Panc1 (cell line): ENCODE results near the gene SNX9. TPM values are rescaled to one million over a fixed set of nuclear protein-coding genes. Genes with fewer than 3 reads are reported as not detected.
A peak's percentile ranks its signal among the peaks of the same experiment; 100 is the strongest.
"Not testable (repeated sequence)": the region's sequence is repeated elsewhere in the genome, so short reads cannot be mapped to it uniquely, and the experiment has no call there.

Source experiments
- ATAC-seq: fragments of 200-7000 bp; cut with Tn5 transposase; 2 replicates; pipeline ENCODE4 v1.9.1; 2020; ENCODE audit warnings: mild to moderate bottlenecking, moderate library complexity
- BruUV-seq: library from RNA; stranded (reverse); fragments of 400-500 nt; replicated peaks from 2 replicates; lab custom pipeline; 2021; lab: Mats Ljungman, UMichigan
- CTCF ChIA-PET: fragments of 300-600 bp; sonication (Branson Sonifier 250); formaldehyde crosslinking; loops from one replicate; lab custom pipeline; 2022; ENCODE audit warnings: antibody characterized with exemption; lab: Charles Lee
- POLR2A ChIA-PET: fragments of 300-600 bp; sonication (Branson Sonifier 250); formaldehyde crosslinking; loops from one replicate; lab custom pipeline; 2022; ENCODE audit warnings: antibody characterized with exemption; lab: Charles Lee
- DNase-seq: peaks from one replicate; pipeline ENCODE4 v3.0.0-alpha.2; 2010; ENCODE audit warnings: low read depth, low spot score
- H3K27ac ChIP-seq: 2 replicates; pipeline ENCODE4 v1.5.1; 2011; ENCODE audit warnings: mild to moderate bottlenecking, low read length, inconsistent platforms
- H3K27me3 ChIP-seq: fragments of 200-500 bp; sonication (Bioruptor generic); 2 replicates; pipeline ENCODE4 v1.6.0; 2014; ENCODE audit warnings: low read length, inconsistent platforms; ENCODE audit not compliant: control insufficient read depth, insufficient read depth
- H3K36me3 ChIP-seq: fragments of 200-500 bp; sonication (Bioruptor generic); 2 replicates; pipeline ENCODE4 v1.5.1; 2014; ENCODE audit warnings: inconsistent platforms, mild to moderate bottlenecking, low read length, moderate library complexity; ENCODE audit not compliant: control insufficient read depth, insufficient read depth
- H3K4me1 ChIP-seq: 2 replicates; pipeline ENCODE4 v1.5.1; 2011; ENCODE audit warnings: inconsistent platforms, mild to moderate bottlenecking, low read length, moderate library complexity; ENCODE audit not compliant: control insufficient read depth, insufficient read depth
- H3K4me3 ChIP-seq, 2 experiments: 2 replicates each; pipeline ENCODE4 v1.5.1; 2011 to 2012; ENCODE audit warnings: low read depth in 2 of 2, low read length in 2 of 2, mild to moderate bottlenecking in 2 of 2, inconsistent platforms in 1 of 2, moderate library complexity in 1 of 2
- H3K9me3 ChIP-seq: fragments of 200-500 bp; sonication (Bioruptor generic); 2 replicates; pipeline ENCODE4 v1.5.1; 2014; ENCODE audit warnings: low read depth, mild to moderate bottlenecking, inconsistent platforms, low read length, moderate library complexity; ENCODE audit not compliant: control insufficient read depth, insufficient read depth
- CTCF ChIP-seq: fragments of 450-650 bp; IDR thresholded peaks from 2 replicates; pipeline ENCODE4 v1.5.1; 2017; ENCODE audit warnings: mild to moderate bottlenecking
- POLR2AphosphoS5 ChIP-seq: IDR thresholded peaks from 2 replicates; pipeline ENCODE4 v1.6.1; 2012; ENCODE audit warnings: mild to moderate bottlenecking, low read depth, low read length, moderate library complexity
- REST ChIP-seq, 2 experiments: IDR thresholded peaks; 2 replicates each; pipeline ENCODE4 v1.6.1; 2011 to 2012; ENCODE audit warnings: low read depth in 2 of 2, control low read depth in 1 of 2, low read length in 1 of 2, mild to moderate bottlenecking in 1 of 2, moderate library complexity in 1 of 2; ENCODE audit not compliant: insufficient read depth in 1 of 2
- SIN3A ChIP-seq: IDR thresholded peaks from 2 replicates; pipeline ENCODE4 v1.6.1; 2012; ENCODE audit warnings: low read depth, mild to moderate bottlenecking, low read length, moderate library complexity, borderline replicate concordance; ENCODE audit not compliant: insufficient read depth
- TCF7L2 ChIP-seq: IDR thresholded peaks from 2 replicates; pipeline ENCODE4 v1.6.1; 2011; ENCODE audit warnings: mild to moderate bottlenecking, low read depth, low read length, inconsistent platforms
- in situ Hi-C: cut with HindIII; loops from 2 replicates; pipeline ENCODE4 v1.10.0; 2016; ENCODE audit warnings: low sequenced_read_pairs, low pct_unique_long_range_greater_than_20kb
- intact Hi-C: fragments of 100-400 bp; cut with micrococcal nuclease; formaldehyde crosslinking; loops from one replicate; pipeline ENCODE4 v1.10.0; 2022; ENCODE audit not compliant: unreplicated experiment
- total RNA-seq: library from RNA; stranded (reverse); gene quantifications from one replicate; pipeline ENCODE4 v1.2.1, GENCODE V29; 2021; ENCODE audit not compliant: unreplicated experiment

Gene SNX9
- total RNA-seq, 1 experiment from 2014 or later, result 46.0 TPM

GRCh38 chr6:157898640-157899039 lies 75.6 kb downstream of the SNX9 start:
- no peak overlapping the region for H3K4me3 ChIP-seq
- ATAC-seq (no peak), DNase-seq (no peak)
- ChIA-PET POLR2A (no interaction called here), CTCF (no interaction called here)
- no peaks in the 10 kb centered on the region for H3K4me1 ChIP-seq
- no peaks in the 10 kb centered on the region for H3K27me3 ChIP-seq
- no peak overlapping the region for H3K27ac ChIP-seq
- no peak for TF ChIP-seq POLR2AphosphoS5
- TF ChIP-seq REST (IDR thresholded peaks at IDR 0.05; ENCODE audit: insufficient read depth in 1 of 2, low read depth in 2 of 2, low read length in 1 of 2), result no peak
- TF ChIP-seq TCF7L2, result no peak
- no peak for TF ChIP-seq SIN3A
- TF ChIP-seq CTCF, result no peak
- intact Hi-C loops, result no loop called here
- peaks cover 13% of the 10 kb centered on the region for H3K36me3 ChIP-seq
- in situ Hi-C loops, result no loop called here
- no TSS peak for BruUV-seq
- H3K9me3 ChIP-seq, result no peaks in the 10 kb centered on the region

GRCh38 chr6:157900262-157900661 lies 77.2 kb downstream of the SNX9 start:
- POLR2A ChIA-PET, in situ Hi-C loops: not testable (repeated sequence)

GRCh38 chr6:157900751-157901150 lies 77.7 kb downstream of the SNX9 start:
- H3K9me3 ChIP-seq, ATAC-seq, H3K4me3 ChIP-seq, intact Hi-C loops, CTCF ChIA-PET, in situ Hi-C loops, H3K4me1 ChIP-seq, POLR2A ChIA-PET, H3K27me3 ChIP-seq, DNase-seq, BruUV-seq, H3K27ac ChIP-seq: not testable (repeated sequence)
- peak; percentile 17; the same call in 1 of the 2 replicates for TF ChIP-seq CTCF
- peaks cover 13% of the 10 kb centered on the region for H3K36me3 ChIP-seq

More at GRCh38 chr6:157900262-157900661, 77.2 kb downstream of the SNX9 start:
- ATAC-seq, H3K4me3 ChIP-seq, H3K27ac ChIP-seq, H3K27me3 ChIP-seq, BruUV-seq, CTCF ChIA-PET, H3K4me1 ChIP-seq, H3K9me3 ChIP-seq, DNase-seq, intact Hi-C loops: not testable (repeated sequence)
- H3K36me3 ChIP-seq, result peaks cover 13% of the 10 kb centered on the region
